ENCODE measurements around the gene SNX1.
A peak's percentile ranks its signal among the peaks of the same experiment; 100 is the strongest.
"Not testable (repeated sequence)": the region's sequence is repeated elsewhere in the genome, so short reads cannot be mapped to it uniquely, and the experiment has no call there.

The SNX1 gene

GRCh38 chr15:64095795-64096667 lies at the start of gene SNX1:
TSS of gene SNX1 (plus strand) at chr15:64095982. CDS start at chr15:64096014, 32 bp downstream.
- DNase-seq = peak; percentile 47

- DNase-seq = no peak
Observed at GRCh38 chr15:64046421-64047153, 49.2 kb upstream of the SNX1 start, which contains the start of gene DAPK2. TSS of gene DAPK2 (minus strand) at chr15:64046485. CDS start at chr15:64040261, 6,224 bp downstream.

GRCh38 chr15:64048781-64049460 lies 46.9 kb upstream of the SNX1 start:
- no peak for DNase-seq

- DNase-seq = peak; percentile 73
Observed at GRCh38 chr15:64050281-64051092, 45.3 kb upstream of the SNX1 start.

GRCh38 chr15:64051093-64051402 lies 44.7 kb upstream of the SNX1 start:
- DNase-seq = no peak

- DNase-seq = no peak
Observed at GRCh38 chr15:64051407-64052259, 44.1 kb upstream of the SNX1 start.

- DNase-seq = no peak
Observed at GRCh38 chr15:64052925-64053491, 42.8 kb upstream of the SNX1 start.

- not testable (repeated sequence) for DNase-seq
Observed at GRCh38 chr15:64053674-64054073, 42.1 kb upstream of the SNX1 start.

GRCh38 chr15:64058279-64058678 lies 37.5 kb upstream of the SNX1 start:
- DNase-seq = no peak

- not testable (repeated sequence) for DNase-seq
Observed at GRCh38 chr15:64059104-64059503, 36.7 kb upstream of the SNX1 start.

GRCh38 chr15:64060716-64061115 lies 35.1 kb upstream of the SNX1 start:
- no peak for DNase-seq

- DNase-seq = no peak
Observed at GRCh38 chr15:64066451-64066850, 29.3 kb upstream of the SNX1 start.

GRCh38 chr15:64067564-64068030 lies 28.2 kb upstream of the SNX1 start:
- DNase-seq = no peak

- no peak for DNase-seq
Observed at GRCh38 chr15:64068133-64068532, 27.6 kb upstream of the SNX1 start.

GRCh38 chr15:64070106-64070505 lies 25.7 kb upstream of the SNX1 start:
- no peak for DNase-seq

- no peak for DNase-seq
Observed at GRCh38 chr15:64070965-64071851, 24.6 kb upstream of the SNX1 start.

- DNase-seq = no peak
Observed at GRCh38 chr15:64071931-64072765, 23.6 kb upstream of the SNX1 start.

GRCh38 chr15:64072812-64073211 lies 23.0 kb upstream of the SNX1 start:
- DNase-seq = no peak

- DNase-seq = not testable (repeated sequence)
Observed at GRCh38 chr15:64073496-64073895, 22.3 kb upstream of the SNX1 start.

All from NCI-H1417 treated with DMSO at 0.1 percent for 48 hours (cell line).